Activated CD8-positive, alpha-beta memory T cell treated with anti-CD3 and anti-CD28 coated beads for 1 hour (primary cell): Measurements from ENCODE around the gene MBOAT2.

Experiments used
- DNase-seq, 2 donors: peaks; one replicate each; pipeline ENCODE4 v3.0.0-alpha.2; 2020; ENCODE audit warnings: low read depth in 1 of 2; ENCODE audit errors: extremely low read depth in 1 of 2

Gene MBOAT2

DNA sequence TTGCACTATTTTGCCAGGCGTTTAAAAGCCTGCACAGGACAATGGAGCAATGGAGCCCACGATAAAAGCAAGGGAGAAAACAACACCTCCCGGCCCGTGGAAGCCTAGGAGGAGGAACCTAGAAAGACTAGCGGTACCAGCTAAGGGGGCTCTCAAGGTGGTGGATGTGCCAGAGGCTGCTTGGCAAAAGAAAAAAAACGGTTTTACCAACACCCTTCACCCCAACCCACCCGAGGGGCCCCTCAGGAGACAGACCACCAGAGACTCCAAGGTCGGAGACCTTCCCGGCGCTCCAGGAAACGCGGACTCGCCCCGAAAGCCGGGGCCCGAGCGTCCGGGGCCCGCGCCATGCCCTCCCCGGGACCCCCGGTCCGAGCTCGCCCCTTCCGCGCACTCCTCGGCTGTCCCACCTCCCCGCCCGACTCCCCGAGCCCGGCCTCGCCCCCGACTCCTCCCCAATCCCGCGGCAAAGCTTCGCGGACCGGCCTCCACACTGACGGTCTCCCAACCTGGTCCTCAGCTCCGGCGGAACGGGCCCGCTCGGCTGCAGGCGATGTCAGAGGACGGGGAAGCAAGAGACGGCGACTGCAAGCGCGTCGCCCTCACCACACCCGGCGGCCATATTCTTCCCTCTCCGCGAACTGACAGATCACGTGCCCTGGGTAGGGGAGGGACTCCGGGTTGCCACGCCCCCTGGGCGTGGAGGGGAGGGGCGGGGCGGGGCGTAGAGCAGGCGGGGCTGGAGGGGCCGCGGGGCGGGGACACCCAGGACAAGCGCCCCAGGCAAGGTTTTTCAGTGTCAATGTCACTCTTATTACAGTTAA lies 166.3 kb downstream of the MBOAT2 start, which contains the start of gene KIDINS220:
Gene KIDINS220, minus strand, starts transcription at position 643 of the 824 bp plus-strand sequence. CDS start 10,520 bp downstream, outside the sequence.
- peak; percentile 51 to 81 for DNase-seq

DNA sequence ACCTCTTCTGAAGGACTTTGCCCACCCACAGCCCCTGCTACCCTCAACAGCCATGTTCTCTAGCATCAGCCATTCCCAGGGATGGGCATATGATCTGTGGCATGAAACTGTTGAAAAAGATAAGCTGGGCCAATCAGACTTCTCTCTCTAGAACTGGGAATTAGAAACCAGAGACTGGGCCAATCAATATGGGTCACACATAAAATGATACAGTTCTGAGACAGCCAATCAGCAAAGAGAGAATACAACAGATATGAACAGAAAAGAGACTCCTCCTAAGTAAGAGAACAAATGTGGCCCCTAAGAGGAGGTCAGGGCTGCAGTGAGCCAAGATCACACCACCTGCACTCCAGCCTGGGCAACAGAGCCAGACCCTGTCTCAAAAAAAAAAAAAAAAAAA lies 168.2 kb downstream of the MBOAT2 start:
- DNase-seq, result no peak

DNA sequence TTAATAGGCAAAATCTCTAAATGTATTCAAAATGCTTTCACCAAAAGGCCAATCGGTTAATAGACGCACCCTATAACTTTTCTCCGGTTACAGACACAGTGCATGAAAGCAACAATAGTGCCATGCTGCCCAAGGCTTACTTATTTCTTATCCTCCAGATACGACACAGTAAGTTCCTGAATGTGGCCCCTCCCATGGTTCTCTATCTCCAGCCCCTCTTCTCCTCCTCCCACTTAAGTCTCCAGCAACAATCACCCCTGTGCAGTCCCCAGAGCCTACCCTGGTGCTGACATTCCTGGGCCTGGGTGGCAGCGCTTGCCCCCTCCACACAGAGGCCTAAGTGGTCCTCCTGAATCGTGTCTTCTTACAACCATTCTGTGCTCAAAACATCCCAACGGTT lies 169.6 kb downstream of the MBOAT2 start:
- no peak for DNase-seq

DNA sequence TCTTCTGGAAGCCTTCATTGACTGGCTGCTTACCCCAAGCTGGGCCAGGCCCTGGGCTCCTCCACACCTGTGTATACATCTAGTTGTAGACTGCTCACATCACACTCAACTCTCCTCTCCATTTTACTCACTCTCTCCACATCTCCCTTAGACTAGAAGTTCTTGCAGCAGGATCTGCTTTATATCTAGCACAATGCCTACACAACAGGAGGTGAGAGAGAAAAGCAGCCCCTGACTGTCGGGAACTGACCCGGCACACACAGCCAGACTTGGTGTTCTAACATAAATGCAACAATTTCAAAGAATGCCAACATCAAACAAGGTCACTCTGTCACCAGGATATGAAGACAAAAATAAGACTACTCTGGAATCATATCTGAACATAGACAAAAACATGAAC lies 172.0 kb downstream of the MBOAT2 start:
- DNase-seq, result no peak

DNA sequence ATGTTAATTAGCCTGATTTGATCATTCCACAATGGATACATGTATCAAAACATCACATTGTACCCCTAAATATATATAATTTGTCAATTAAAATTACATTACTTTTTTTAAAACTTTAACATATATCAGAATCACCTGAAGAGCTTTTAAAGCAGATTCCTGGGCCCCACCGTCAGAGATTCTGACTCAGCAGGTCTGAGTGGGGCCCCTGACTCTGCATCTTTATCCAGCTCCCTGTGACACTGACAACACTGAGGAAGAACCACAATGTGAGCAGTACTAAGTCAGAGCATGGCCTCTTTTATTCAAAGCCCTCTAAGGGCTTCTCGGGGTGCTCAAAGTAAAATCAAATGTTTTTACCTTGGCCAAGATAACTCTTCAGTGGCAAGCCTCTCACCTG lies 175.8 kb downstream of the MBOAT2 start:
- DNase-seq, result no peak

DNA sequence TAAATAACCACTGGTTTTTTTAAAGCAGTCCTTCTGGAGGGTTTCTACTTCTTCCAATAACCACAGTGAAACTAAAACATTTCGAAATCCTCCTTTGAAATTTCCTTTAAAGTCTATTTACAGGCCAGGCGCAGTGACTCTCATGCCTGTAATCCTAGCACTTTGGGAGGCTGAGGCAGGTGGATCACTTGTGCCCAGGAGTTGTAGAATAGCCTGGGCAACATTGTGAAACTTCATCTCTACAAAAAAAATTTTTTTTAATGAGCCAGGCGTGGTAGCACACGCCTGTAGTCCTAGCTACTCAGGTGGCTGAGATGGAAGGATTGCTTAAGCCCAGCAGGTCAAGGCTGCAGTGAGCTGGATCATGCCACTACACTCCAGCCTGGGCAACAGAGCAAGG lies 181.3 kb downstream of the MBOAT2 start:
- DNase-seq, result no peak

DNA sequence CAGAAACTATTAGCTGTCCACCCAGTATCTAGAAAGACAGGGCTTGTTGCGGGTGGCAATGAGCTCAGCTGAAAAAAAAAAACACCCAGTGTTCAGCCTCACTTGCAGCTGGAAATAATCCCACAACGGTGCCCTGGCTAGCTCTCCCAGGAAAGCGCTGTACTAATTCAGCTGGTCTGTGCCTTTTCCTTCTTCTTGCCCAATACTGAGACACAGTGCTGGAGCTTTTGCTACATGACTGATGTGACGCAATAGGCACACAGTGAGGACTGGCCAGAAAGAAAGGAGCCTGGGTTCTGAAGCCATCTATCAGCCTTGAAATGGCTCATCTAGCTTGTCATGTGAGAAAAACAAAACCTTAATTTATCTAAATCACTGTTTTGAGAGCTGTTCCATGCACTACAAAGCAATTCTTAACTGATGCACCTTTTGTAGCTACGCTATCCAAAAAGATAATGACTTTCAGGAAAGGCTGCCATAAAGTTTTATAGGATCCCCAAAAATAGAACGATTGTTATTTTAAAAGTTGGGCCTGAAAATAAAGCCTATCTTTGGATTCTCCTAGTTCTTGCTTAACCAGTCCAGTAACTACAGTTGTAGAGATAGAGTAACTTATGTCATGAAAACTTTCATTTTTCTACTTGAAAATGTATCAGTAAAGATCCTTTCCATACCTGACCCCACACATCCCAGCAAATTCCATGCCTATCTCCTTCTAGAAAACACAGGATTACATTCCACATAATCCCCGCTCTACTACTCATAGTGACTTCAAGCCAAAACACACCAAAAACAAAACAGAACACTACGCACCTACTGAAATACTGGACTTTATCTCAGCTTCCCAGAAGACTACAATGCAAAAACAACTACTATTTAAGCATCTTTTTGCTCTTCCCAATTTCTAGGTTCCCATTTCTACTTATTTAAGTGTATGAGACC lies 181.9 kb downstream of the MBOAT2 start:
- no peak for DNase-seq

DNA sequence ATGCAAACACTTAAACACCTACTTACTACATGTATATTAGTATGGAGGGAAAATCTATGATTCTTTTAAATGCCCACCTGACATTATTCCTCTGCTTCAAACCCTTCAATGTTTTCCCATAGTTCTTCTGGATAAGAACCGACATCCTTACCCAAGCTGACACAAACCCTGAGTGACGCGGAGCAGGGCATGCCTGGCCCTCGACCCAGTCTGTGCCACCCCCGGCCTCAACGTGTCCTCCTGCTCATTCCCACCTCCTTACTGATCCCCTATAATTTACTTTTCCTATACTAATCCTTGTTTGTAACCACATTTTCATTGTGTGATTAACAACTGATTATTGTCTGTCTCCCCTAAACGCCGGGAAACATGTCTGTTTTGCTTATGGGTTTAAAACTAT lies 183.5 kb downstream of the MBOAT2 start:
- DNase-seq, result no peak

DNA sequence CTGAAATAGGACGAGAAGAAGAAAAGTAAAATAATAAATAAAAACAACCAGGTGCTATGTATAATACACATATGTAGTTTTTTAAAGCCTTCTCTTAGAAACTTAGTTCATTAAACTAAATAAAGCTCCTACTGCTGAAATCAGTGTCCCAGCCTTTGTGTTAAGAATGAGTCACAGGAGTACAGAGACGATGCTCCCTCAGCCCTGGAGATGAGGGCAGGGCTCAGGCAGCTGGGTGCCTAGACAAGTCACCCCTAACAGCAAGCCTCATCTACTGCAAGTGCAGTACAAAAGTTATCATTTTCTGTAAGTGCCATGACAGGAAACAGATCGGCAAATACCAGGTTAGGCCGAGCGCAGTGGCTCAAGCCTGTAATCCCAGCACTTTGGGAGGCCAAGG lies 184.3 kb downstream of the MBOAT2 start:
- no peak for DNase-seq

DNA sequence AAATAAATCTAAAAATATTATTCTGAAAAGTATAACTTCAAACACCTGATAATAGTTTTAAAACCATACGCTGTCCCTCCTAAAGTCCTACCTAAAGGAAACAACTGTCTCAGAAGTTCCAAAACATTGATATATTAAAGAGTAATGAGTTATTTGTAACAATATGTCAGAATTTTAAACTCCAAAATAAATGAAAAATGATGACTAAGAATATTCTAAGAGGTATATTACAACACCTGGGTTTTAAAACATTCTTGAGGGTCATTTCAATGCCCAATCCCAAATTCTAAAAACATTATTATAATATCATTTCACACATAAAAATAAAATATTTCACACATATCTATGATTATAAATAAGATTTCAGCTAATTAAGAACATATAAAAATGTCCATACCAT lies 186.3 kb downstream of the MBOAT2 start:
- no peak for DNase-seq

DNA sequence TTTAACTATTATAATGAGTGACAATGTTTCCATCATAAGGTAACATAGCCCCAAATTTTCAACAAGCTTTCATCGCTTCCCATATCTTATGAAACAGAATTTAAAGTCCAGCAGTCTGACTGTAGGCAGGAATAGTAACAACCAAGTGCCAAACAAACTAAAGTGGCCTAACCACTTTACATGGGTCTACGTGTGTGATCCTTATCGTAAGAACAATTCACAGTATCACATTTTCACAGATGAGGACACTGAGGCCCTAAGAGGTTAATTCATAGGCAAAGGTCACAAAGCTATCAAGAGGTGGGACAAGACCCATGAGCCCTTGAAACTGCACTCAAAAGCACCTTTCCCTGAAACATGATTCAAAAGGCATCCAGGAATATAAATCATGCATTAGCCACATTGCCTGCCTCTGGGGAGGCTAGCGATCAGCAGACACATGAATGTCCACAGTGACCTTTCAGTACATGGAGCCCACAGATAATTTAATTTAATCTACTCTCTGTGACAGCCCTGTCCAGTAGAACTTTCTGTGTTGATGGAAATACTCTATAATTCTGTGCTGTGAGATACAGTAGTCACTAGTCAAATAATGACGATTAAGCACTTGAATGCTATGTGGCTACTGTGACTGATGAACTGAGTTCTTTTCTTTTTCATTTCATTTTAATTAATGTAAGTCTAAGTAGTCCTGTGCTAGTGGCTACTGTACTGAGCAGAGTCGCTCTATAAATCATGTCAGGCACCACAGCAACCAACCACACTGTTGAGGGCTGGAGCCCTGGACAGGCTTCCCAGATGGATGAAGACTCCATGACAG lies 196.4 kb downstream of the MBOAT2 start:
- no peak for DNase-seq

DNA sequence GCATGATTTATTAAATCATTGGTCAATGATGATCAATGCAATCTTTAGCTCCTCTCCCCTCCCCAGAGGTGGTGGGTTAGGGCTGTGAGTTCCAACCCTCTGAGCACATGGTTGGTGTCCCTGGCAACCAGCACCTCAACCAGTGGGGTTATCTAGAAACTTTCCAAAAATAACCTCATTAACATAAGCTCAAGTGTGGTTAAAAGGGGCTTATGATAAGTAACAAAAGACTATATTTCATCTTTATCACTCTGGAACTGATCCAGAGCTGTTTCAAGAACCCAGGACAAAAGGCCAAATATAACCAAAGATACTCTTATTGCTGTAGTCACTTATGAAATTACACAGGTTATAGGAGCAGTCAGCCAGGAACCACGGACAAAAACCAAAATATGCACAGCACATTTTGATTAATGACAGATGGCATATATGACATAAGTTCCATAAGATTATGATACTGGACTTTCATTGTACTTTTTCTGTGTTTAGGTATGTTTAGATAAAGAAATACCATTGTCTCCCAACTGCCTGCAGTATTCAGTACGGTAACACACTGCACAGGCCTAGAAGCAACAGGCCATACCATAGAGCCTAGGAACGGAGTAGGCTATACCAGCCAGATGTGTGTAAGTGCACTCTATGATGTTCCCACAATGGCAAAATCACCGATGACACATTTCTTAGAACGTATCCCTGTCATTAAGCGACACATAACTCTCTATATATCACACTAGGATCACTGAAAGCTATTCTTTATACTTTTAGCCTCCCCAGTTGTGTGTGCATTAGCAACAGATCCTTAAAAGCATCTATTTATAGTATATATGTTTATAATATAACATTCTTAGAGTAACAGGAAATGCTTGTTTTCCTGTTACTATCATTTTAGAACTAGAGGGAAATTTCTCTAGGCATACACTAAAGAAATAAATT lies 197.9 kb downstream of the MBOAT2 start:
- DNase-seq, result no peak

DNA sequence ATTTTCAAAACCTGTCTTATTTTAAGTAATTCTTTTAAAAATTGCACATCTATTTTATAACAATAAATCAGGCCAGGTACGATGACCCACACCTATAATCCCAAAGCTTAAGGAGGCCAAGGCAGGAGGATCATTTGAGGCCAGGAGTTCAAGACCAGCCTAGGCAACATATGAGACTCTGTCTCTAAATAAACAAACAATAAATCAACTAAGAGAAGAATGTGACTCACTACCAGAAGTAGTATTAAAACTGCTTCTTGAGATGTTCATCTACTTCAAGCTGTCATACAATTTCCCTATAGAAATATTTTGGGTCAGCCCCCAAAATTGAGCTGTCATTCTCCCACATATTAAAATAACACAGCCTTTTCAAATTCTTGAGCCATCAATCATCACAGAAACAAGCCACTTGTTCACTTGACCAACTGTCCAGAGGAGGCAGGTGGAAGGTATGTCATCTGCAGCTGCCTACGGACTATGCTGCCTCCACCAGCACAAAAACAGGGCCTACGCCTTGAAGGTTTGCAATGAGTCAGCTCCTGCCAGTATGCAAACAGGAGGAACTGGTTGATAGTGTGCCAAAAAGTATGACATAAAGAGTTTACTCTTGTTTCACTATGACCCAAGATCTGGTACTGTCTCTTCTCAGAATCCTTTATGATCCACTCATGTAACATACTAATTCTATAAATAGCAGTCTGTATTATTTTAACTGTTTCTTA lies 199.7 kb downstream of the MBOAT2 start:
- no peak for DNase-seq

DNA sequence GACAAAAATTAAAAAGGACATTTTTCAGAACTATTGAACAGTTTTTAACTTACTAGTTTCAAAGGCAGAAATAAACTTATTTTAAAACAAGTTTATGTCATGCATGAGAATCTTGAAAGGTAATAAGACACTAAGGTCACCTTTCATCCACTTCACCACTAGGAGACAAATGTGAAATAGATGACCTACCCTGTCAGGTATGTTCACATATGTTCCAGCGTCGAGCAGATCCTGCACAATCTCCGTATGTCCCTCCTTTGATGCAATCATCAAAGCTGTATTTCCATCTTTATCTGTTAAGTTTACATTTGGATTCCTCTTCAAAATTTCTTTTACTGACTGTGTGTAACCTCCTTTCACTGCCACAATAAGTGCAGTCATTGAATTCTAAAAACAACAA lies 200.7 kb downstream of the MBOAT2 start:
- DNase-seq, result no peak
